Glutamatergic neuron (in vitro differentiated cells): ENCODE results near the gene GPR143. TPM values are rescaled to one million over a fixed set of nuclear protein-coding genes. Genes with fewer than 3 reads are reported as not detected.

ENCODE experiments used
- DNase-seq: peaks from one replicate; pipeline ENCODE4 v3.0.0; 2022
- H3K27ac Mint-ChIP-seq: one replicate; pipeline ENCODE4 v1.8.0; 2020; ENCODE audit warnings: mild to moderate bottlenecking, mixed read lengths, inconsistent platforms; ENCODE audit not compliant: unreplicated experiment
- H3K27me3 Mint-ChIP-seq: one replicate; pipeline ENCODE4 v1.8.0; 2020; ENCODE audit warnings: mild to moderate bottlenecking, moderate library complexity, mixed read lengths, inconsistent platforms; ENCODE audit not compliant: unreplicated experiment
- H3K36me3 Mint-ChIP-seq: one replicate; pipeline ENCODE4 v1.8.0; 2020; ENCODE audit warnings: mild to moderate bottlenecking, mixed read lengths, inconsistent platforms; ENCODE audit not compliant: unreplicated experiment
- H3K4me1 Mint-ChIP-seq: one replicate; pipeline ENCODE4 v1.8.0; 2020; ENCODE audit warnings: mild to moderate bottlenecking, low read depth, mixed read lengths, inconsistent platforms; ENCODE audit not compliant: unreplicated experiment
- H3K4me3 Mint-ChIP-seq: one replicate; pipeline ENCODE4 v1.8.0; 2020; ENCODE audit warnings: mild to moderate bottlenecking, mixed read lengths, inconsistent platforms; ENCODE audit not compliant: unreplicated experiment
- H3K9me3 Mint-ChIP-seq: one replicate; pipeline ENCODE4 v1.8.0; 2020; ENCODE audit warnings: mild to moderate bottlenecking, moderate library complexity, mixed read lengths, inconsistent platforms; ENCODE audit not compliant: unreplicated experiment
- CTCF ChIP-seq: fragments of 200-600 bp; sonication (generic); IDR thresholded peaks from one replicate; pipeline ENCODE4 v1.5.0; 2021; ENCODE audit not compliant: partially characterized antibody, unreplicated experiment
- total RNA-seq: library from RNA; stranded (reverse); fragmentation: NEBNext Ultra II Directional; extraction: Animal tissue kit (Norgen Biotek cat#: 25700); gene quantifications from one replicate; pipeline ENCODE4 v1.2.1, GENCODE V29; 2021; ENCODE audit not compliant: unreplicated experiment

The GPR143 gene
- total RNA-seq, 1 donor from 2014 or later, result not detected

GRCh38 chrX:9785254-9785943, 19.8 kb upstream of the GPR143 start:
- no peaks in the 10 kb centered on the region for H3K9me3 Mint-ChIP-seq

DNA sequence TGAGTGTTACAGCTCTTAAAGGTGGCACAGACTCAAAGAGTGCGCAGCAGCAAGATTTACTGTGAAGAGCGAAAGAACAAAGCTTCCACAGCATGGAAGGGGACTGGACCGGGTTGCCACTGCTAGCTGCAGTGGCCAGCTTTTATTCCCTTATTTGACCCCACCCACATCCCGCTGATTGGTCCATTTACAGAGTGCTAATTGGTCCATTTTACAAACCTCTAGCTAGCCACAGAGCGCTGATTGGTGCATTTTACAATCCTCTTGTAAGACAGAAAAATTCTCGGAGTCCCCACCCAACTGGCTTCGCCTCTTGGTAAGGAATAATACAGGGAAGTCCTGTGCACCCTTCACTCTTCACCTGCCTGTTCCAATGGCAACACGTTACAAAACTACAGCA, 18.7 kb upstream of the GPR143 start:
- no peak for TF ChIP-seq CTCF
- Mint-ChIP-seq H3K36me3 (no peaks in the 10 kb centered on the region), H3K4me1 (no peaks in the 10 kb centered on the region), H3K4me3 (no peak overlapping the region), H3K9me3 (no peaks in the 10 kb centered on the region), H3K27ac (no peak overlapping the region), H3K27me3 (no peaks in the 10 kb centered on the region)
- no peak for DNase-seq

More at GRCh38 chrX:9785254-9785943, 19.8 kb upstream of the GPR143 start:
- peak overlapping the region; percentile 57 for H3K4me3 Mint-ChIP-seq
- H3K27ac Mint-ChIP-seq, result no peak overlapping the region
- no peaks in the 10 kb centered on the region for H3K27me3 Mint-ChIP-seq
- H3K4me1 Mint-ChIP-seq, result no peaks in the 10 kb centered on the region
- no peaks in the 10 kb centered on the region for H3K36me3 Mint-ChIP-seq
- no peak for DNase-seq
- TF ChIP-seq CTCF, result no peak

DNA sequence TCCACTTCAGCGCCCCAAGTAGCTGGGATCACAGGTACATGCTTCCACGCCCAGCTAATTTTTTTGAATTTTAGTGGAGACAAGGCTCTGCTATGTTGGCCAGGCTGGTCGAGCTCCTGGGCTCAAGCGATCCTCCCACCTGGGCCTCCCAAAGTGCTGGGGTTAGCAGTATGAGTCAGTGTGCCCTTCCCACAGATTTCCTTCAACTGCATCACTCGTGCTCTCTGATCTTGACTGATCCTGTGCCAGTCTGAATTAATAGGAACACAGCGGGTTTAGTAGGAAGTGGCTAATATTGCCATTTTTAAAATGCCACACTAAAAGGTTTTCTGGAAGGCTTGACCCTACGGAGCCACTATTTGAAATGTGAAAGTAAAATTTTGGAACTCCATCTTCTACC, 16.3 kb upstream of the GPR143 start:
- TF ChIP-seq CTCF, result no peak
- Mint-ChIP-seq H3K9me3 (no peaks in the 10 kb centered on the region), H3K4me1 (no peaks in the 10 kb centered on the region), H3K27me3 (no peaks in the 10 kb centered on the region), H3K4me3 (no peak overlapping the region), H3K27ac (no peak overlapping the region), H3K36me3 (no peaks in the 10 kb centered on the region)
- no peak for DNase-seq

DNA sequence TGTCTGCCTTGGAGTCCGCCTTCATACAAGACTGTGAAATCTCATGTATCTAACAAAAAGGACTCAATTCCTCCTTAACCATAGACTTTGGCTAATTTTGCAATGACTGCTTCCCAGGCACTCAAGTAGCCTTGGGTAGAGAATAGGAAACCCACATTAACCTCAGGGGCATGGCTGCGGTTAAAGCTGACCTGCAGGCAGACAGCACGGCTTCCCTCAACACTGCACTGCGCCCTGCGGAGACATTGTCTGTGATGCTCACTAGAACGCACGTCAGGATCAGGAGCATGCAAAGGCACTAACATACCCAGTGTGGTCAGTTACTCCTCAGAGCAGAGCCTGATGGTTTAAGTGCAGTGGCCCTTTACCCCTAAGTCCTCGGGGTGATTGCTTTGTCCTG, 10.3 kb upstream of the GPR143 start:
- H3K4me3 Mint-ChIP-seq, result no peak overlapping the region
- H3K4me1 Mint-ChIP-seq, result no peaks in the 10 kb centered on the region
- TF ChIP-seq CTCF, result no peak
- no peaks in the 10 kb centered on the region for H3K27me3 Mint-ChIP-seq
- no peak overlapping the region for H3K27ac Mint-ChIP-seq
- no peaks in the 10 kb centered on the region for H3K9me3 Mint-ChIP-seq
- DNase-seq, result no peak
- H3K36me3 Mint-ChIP-seq, result no peaks in the 10 kb centered on the region

DNA sequence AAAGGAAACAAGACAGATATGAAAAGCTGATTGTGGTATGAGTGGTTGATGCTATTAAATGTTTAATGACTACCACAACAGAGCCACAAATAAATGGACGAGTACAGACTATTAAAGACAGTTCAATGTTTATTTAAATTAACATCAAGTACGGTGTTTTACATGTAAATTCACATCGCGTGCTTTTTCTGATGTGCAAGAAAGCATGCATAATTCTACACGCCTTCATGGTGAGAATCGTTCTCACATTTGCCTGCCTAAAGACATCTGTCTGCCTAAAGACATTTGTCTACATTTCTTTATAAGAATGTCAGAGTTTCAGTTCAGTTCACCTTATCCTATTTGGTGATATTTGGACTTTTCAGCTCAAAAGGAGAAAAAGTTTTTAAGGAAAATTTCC, 7.3 kb upstream of the GPR143 start:
- no peaks in the 10 kb centered on the region for H3K9me3 Mint-ChIP-seq
- TF ChIP-seq CTCF, result no peak
- no peak overlapping the region for H3K27ac Mint-ChIP-seq
- H3K4me3 Mint-ChIP-seq, result no peak overlapping the region
- no peaks in the 10 kb centered on the region for H3K27me3 Mint-ChIP-seq
- no peaks in the 10 kb centered on the region for H3K36me3 Mint-ChIP-seq
- peaks cover under 1% of the 10 kb centered on the region for H3K4me1 Mint-ChIP-seq
- no peak for DNase-seq
